C4-2B (cell line): ENCODE data around the gene IGLON5.

ENCODE experiments used
- CTCF ChIP-seq: fragments of 450-650 bp; conservative IDR thresholded peaks from 2 replicates; pipeline ENCODE4 v1.5.1; 2017; ENCODE audit warnings: mild to moderate bottlenecking
- ZFX ChIP-seq: fragments of 450-650 bp; IDR thresholded peaks from 2 replicates; pipeline ENCODE4 v1.6.1; 2017

GRCh38 chr19:51324167-51324481 is 12.7 kb downstream of the IGLON5 start:
- no peak for TF ChIP-seq CTCF
- TF ChIP-seq ZFX = no peak
